Testis (tissue), 3 donors: ENCODE results near the gene LARGE1. TPM values are rescaled to one million over a fixed set of nuclear protein-coding genes. Genes with fewer than 3 reads are reported as not detected.

Experiments
- DNase-seq: peaks from one replicate; pipeline ENCODE4 v3.0.0-alpha.2; 2019
- H3K27ac ChIP-seq, 2 donors: fragments of 200-600 bp; sonication (generic); one replicate each; pipeline ENCODE4 v1.5.1; 2019
- H3K27me3 ChIP-seq: fragments of 200-600 bp; sonication (generic); one replicate; pipeline ENCODE4 v1.5.1; 2019
- H3K36me3 ChIP-seq: fragments of 200-600 bp; sonication (generic); one replicate; pipeline ENCODE4 v1.5.1; 2017; ENCODE audit warnings: low read depth; ENCODE audit errors: missing control alignments
- H3K4me1 ChIP-seq: fragments of 200-600 bp; sonication (generic); one replicate; pipeline ENCODE4 v1.5.1; 2019
- H3K4me3 ChIP-seq, 2 donors: fragments of 200-600 bp; sonication (generic); one replicate each; pipeline ENCODE4 v1.5.1; 2017 to 2019
- H3K9me3 ChIP-seq: fragments of 200-600 bp; sonication (generic); one replicate; pipeline ENCODE4 v1.5.1; 2017
- CTCF ChIP-seq, 3 experiments: fragments of 450-650 bp in 2 of 3; fragments of 200-600 bp in 1 of 3; sonication (generic) in 1 of 3; IDR thresholded peaks; one replicate each; pipeline ENCODE4 v1.5.1; 2016 to 2019; ENCODE audit warnings: antibody characterized with exemption in 3 of 3, mild to moderate bottlenecking in 2 of 3, moderate library complexity in 1 of 3
- POLR2A ChIP-seq: fragments of 450-650 bp; IDR thresholded peaks from one replicate; pipeline ENCODE4 v1.6.1; 2017; ENCODE audit warnings: antibody characterized with exemption, mild to moderate bottlenecking, moderate library complexity
- WGBS, 2 donors: methylation state at CpG; one replicate each; pipeline ENCODE4 v1.1.5; 2018; 5-methylcytosine and 5-hydroxymethylcytosine counted together
- intact Hi-C: fragments of 100-400 bp; cut with DNase I; formaldehyde crosslinking; loops from one replicate; pipeline ENCODE4 v1.15.1; 2023; ENCODE audit warnings: low total_unique reads
- polyA plus RNA-seq: library from polyadenylated mRNA; stranded (reverse); fragments of 350-450 nt; fragmentation: Illumina TruSeq; extraction: RNeasy Lipid Tissue Mini Kit (QIAGEN cat#74804); gene quantifications from one replicate; pipeline ENCODE4 v1.2.3, GENCODE V29; 2014; ENCODE audit warnings: low read depth, low replicate concordance; ENCODE audit not compliant: insufficient read depth
- total RNA-seq, 2 donors: library from RNA; depleted of rRNA; stranded (reverse); fragments of >200 nt; gene quantifications; one replicate each; pipeline ENCODE4 v1.2.3, GENCODE V29; 2016

LARGE1 gene
- total and polyA plus RNA-seq, 3 donors from 2014 or later: 19.5 to 27.3 (median 21.8) TPM

- intact Hi-C loops: no loop called here
- Histone ChIP-seq H3K4me3 (no peak overlapping the region), H3K4me1 (no peaks in the 10 kb centered on the region), H3K27ac (no peak overlapping the region), H3K9me3 (no peaks in the 10 kb centered on the region), H3K36me3 (no peaks in the 10 kb centered on the region), H3K27me3 (no peaks in the 10 kb centered on the region)
- DNase-seq: no peak
- 75 to 88% methylated on average over 6 of the region's 6 CpGs for WGBS, 2 donors
- TF ChIP-seq CTCF (IDR thresholded peaks at IDR 0.05) (no peak), POLR2A (no peak)
These were observed 11.2 kb downstream of the LARGE1 start for GRCh38 chr22:33909075-33909458.

DNA sequence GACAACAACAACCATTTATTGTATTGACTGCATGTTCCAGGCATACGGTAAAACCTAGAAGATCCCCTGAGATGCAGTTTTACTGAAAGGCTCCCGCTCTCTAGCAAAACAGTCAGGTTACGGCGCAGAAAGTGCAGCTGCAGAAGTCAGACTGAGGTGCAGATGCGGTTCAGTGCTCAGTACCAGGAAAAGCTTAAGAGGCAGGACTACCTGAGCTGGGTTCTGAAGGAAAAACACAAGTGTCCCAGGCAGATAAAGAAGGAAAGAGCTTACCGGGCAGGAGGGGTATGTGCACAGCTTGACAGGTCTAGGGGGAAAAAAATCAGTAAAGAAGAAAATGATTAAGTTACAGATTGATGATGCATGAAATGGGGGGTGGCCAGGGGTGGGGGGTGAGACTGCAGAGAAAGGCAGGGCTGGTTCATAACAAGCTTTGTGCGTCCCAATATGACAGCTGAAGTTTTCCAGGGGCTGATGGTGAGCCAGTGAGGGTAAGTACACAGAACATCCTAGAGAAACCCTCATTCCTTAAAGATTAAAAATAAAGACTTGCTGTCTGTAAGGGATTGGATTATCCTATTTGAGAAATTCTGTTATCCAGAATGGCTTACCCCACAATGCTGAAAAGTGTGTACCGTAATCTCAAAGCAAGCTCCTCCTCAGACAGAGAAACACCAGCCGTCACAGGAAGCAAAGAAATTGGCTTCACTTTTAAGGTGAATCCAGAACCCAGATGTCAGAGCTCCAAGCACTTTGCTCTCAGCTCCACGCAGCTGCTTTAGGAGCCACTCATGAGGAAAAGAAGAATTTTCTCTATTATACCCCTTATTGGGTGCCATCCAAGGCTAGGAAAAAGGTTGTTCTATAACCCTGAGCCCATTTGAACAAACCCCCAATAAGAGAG, 11.9 kb downstream of the LARGE1 start:
- Histone ChIP-seq H3K27me3 (no peaks in the 10 kb centered on the region), H3K27ac (no peak overlapping the region), H3K4me1 (no peaks in the 10 kb centered on the region), H3K4me3 (no peak overlapping the region), H3K36me3 (no peaks in the 10 kb centered on the region), H3K9me3 (no peaks in the 10 kb centered on the region)
- DNase-seq: no peak
- 89 to 91% methylated on average over 10 of the region's 10 CpGs for WGBS, 2 donors
- intact Hi-C loops: no loop called here
- TF ChIP-seq POLR2A (no peak), CTCF (IDR thresholded peaks at IDR 0.05) (no peak)

- intact Hi-C loops: no loop called here
- no peaks in the 10 kb centered on the region for H3K9me3 ChIP-seq
- no peak for DNase-seq
- H3K27me3 ChIP-seq: no peaks in the 10 kb centered on the region
- TF ChIP-seq CTCF (IDR thresholded peaks at IDR 0.05) (no peak), POLR2A (no peak)
- H3K27ac ChIP-seq: no peak overlapping the region
- 86 to 93% methylated on average over 3 of the region's 3 CpGs for WGBS, 2 donors
- H3K4me3 ChIP-seq: no peak overlapping the region
- H3K4me1 ChIP-seq: no peaks in the 10 kb centered on the region
- H3K36me3 ChIP-seq: no peaks in the 10 kb centered on the region
These were observed 13.3 kb downstream of the LARGE1 start for GRCh38 chr22:33906954-33907353.

- TF ChIP-seq POLR2A (no peak), CTCF (IDR thresholded peaks at IDR 0.05) (no peak)
- H3K27ac ChIP-seq: no peak overlapping the region
- DNase-seq: no peak
- no peaks in the 10 kb centered on the region for H3K4me1 ChIP-seq
- intact Hi-C loops: no loop called here
- H3K27me3 ChIP-seq: no peaks in the 10 kb centered on the region
- H3K9me3 ChIP-seq: no peaks in the 10 kb centered on the region
- no peaks in the 10 kb centered on the region for H3K36me3 ChIP-seq
- H3K4me3 ChIP-seq: no peak overlapping the region
These were observed 13.8 kb downstream of the LARGE1 start for GRCh38 chr22:33906475-33906874.

GRCh38 chr22:33903012-33903411, 17.3 kb downstream of the LARGE1 start:
- H3K27ac ChIP-seq: no peak overlapping the region
- H3K36me3 ChIP-seq: no peaks in the 10 kb centered on the region
- no peaks in the 10 kb centered on the region for H3K4me1 ChIP-seq
- intact Hi-C loops: no loop called here
- DNase-seq: no peak
- 91% methylated on average over 7 of the region's 7 CpGs for WGBS, 2 donors
- H3K9me3 ChIP-seq: no peaks in the 10 kb centered on the region
- no peaks in the 10 kb centered on the region for H3K27me3 ChIP-seq
- H3K4me3 ChIP-seq: no peak overlapping the region
- TF ChIP-seq POLR2A: no peak
- no peak for TF ChIP-seq CTCF (IDR thresholded peaks at IDR 0.05)
